ENCODE data around the gene C3orf22. TPM values are rescaled to one million over a fixed set of nuclear protein-coding genes. Genes with fewer than 3 reads are reported as not detected.
"Not testable (repeated sequence)": the region's sequence is repeated elsewhere in the genome, so short reads cannot be mapped to it uniquely, and the experiment has no call there.

The C3orf22 gene
- total RNA-seq, result not detected

GRCh38 chr3:126558336-126559071 lies at the start of gene C3orf22:
Gene C3orf22, minus strand, starts transcription at chr3:126558932. Its CDS starts 5,542 bp downstream, at chr3:126553390.
- Mint-ChIP-seq H3K27me3 (peaks cover 3% of the 10 kb centered on the region), H3K27ac (no peak within 1 kb of the TSS), H3K9me3 (peaks cover 5% of the 10 kb centered on the region), H3K4me3 (no peak within 1 kb of the TSS), H3K36me3 (ENCODE audit: low read depth) (no peaks in the 10 kb centered on the region), H3K4me1 (ENCODE audit: low read depth) (no peaks in the 10 kb centered on the region)
- DNase-seq, result no peak
- TF ChIP-seq, protein P1, sequence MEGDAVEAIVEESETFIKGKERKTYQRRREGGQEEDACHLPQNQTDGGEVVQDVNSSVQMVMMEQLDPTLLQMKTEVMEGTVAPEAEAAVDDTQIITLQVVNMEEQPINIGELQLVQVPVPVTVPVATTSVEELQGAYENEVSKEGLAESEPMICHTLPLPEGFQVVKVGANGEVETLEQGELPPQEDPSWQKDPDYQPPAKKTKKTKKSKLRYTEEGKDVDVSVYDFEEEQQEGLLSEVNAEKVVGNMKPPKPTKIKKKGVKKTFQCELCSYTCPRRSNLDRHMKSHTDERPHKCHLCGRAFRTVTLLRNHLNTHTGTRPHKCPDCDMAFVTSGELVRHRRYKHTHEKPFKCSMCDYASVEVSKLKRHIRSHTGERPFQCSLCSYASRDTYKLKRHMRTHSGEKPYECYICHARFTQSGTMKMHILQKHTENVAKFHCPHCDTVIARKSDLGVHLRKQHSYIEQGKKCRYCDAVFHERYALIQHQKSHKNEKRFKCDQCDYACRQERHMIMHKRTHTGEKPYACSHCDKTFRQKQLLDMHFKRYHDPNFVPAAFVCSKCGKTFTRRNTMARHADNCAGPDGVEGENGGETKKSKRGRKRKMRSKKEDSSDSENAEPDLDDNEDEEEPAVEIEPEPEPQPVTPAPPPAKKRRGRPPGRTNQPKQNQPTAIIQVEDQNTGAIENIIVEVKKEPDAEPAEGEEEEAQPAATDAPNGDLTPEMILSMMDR (IDR thresholded peaks at IDR 0.05), result no peak
- ChIA-PET CTCF (interaction anchor here (0.8 kb wide), 1 partner anchor 36 kb away, joined by 3 read pairs; no protein-coding TSS in a partner anchor), POLR2A (no interaction called here)
- ATAC-seq, result no peak
- intact Hi-C loops (cut with micrococcal nuclease), result no loop called here

GRCh38 chr3:126607214-126607908 lies 48.6 kb upstream of the C3orf22 start:
- ChIA-PET CTCF (interaction anchor here (1.3 kb wide), 1 partner anchor 85 kb away, joined by 5 read pairs; no protein-coding TSS in a partner anchor), POLR2A (no interaction called here)
- no peak overlapping the region for H3K27ac Mint-ChIP-seq
- peaks cover 24% of the 10 kb centered on the region for H3K36me3 Mint-ChIP-seq (ENCODE audit: low read depth)
- TF ChIP-seq, protein P1 (IDR thresholded peaks at IDR 0.05), result no peak
- ATAC-seq (peak; percentile 95), DNase-seq (peak; percentile 46)
- H3K27me3 Mint-ChIP-seq, result no peaks in the 10 kb centered on the region
- H3K4me1 Mint-ChIP-seq (ENCODE audit: low read depth), result peaks cover 6% of the 10 kb centered on the region
- no peak overlapping the region for H3K4me3 Mint-ChIP-seq
- intact Hi-C loops (cut with micrococcal nuclease), result no loop called here
- H3K9me3 Mint-ChIP-seq, result peaks cover 1% of the 10 kb centered on the region

DNA sequence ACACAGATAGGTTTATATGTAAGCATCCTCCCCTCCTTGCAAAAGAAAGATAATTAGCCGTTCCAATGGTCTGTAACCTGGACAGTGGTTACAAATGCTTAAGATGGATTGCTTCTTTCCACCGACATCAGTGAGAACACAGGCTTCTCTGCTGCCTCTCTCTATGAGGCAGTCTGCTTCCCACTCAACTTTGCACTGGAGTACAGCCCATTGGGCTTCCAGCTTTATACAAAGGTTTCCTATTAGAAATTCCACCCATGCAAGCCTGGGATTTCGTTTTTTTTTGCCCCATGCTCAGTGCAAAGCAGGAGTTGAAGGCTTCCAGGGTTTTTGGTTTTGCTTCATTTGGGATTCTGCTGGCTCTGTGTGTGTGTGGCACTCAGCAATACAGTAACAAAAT lies 47.3 kb upstream of the C3orf22 start:
- Mint-ChIP-seq H3K4me3 (no peak overlapping the region), H3K27ac (no peak overlapping the region), H3K9me3 (peaks cover 1% of the 10 kb centered on the region), H3K27me3 (no peaks in the 10 kb centered on the region), H3K4me1 (ENCODE audit: low read depth) (peaks cover 4% of the 10 kb centered on the region), H3K36me3 (ENCODE audit: low read depth) (peaks cover 24% of the 10 kb centered on the region)
- DNase-seq (no peak), ATAC-seq (no peak)
- intact Hi-C loops (cut with micrococcal nuclease), result no loop called here
- CTCF ChIA-PET, result no interaction called here
- TF ChIP-seq, protein P1 (IDR thresholded peaks at IDR 0.05), result no peak
- POLR2A ChIA-PET, result no interaction called here

- POLR2A ChIA-PET, result no interaction called here
- H3K9me3 Mint-ChIP-seq, result peaks cover 1% of the 10 kb centered on the region
- H3K36me3 Mint-ChIP-seq (ENCODE audit: low read depth), result peaks cover 18% of the 10 kb centered on the region
- no peak overlapping the region for H3K27ac Mint-ChIP-seq
- ATAC-seq, result no peak
- no peak for DNase-seq
- TF ChIP-seq, protein P1 (IDR thresholded peaks at IDR 0.05), result no peak
- H3K27me3 Mint-ChIP-seq, result no peaks in the 10 kb centered on the region
- H3K4me1 Mint-ChIP-seq (ENCODE audit: low read depth), result peaks cover 4% of the 10 kb centered on the region
- no peak overlapping the region for H3K4me3 Mint-ChIP-seq
- CTCF ChIA-PET, result interaction anchor here (0.9 kb wide), 1 partner anchor 9 kb away, joined by 5 read pairs; no protein-coding TSS in a partner anchor
- intact Hi-C loops (cut with micrococcal nuclease), result no loop called here
Measured at GRCh38 chr3:126604691-126605090, 46.0 kb upstream of the C3orf22 start.

- H3K4me3 Mint-ChIP-seq, result no peak overlapping the region
- TF ChIP-seq, protein P1 (IDR thresholded peaks at IDR 0.05), result no peak
- peaks cover 3% of the 10 kb centered on the region for H3K36me3 Mint-ChIP-seq (ENCODE audit: low read depth)
- H3K4me1 Mint-ChIP-seq (ENCODE audit: low read depth), result no peaks in the 10 kb centered on the region
- intact Hi-C loops (cut with micrococcal nuclease), result no loop called here
- no peak for ATAC-seq
- DNase-seq, result no peak
- H3K9me3 Mint-ChIP-seq, result peaks cover 5% of the 10 kb centered on the region
- POLR2A ChIA-PET, result no interaction called here
- no peaks in the 10 kb centered on the region for H3K27me3 Mint-ChIP-seq
- CTCF ChIA-PET, result no interaction called here
- H3K27ac Mint-ChIP-seq, result no peak overlapping the region
Measured at GRCh38 chr3:126599101-126599500, 40.4 kb upstream of the C3orf22 start.

- POLR2A ChIA-PET; CTCF ChIA-PET; intact Hi-C loops (cut with micrococcal nuclease); H3K27ac Mint-ChIP-seq; H3K27me3 Mint-ChIP-seq; ATAC-seq; H3K36me3 Mint-ChIP-seq (ENCODE audit: low read depth); DNase-seq; H3K4me1 Mint-ChIP-seq (ENCODE audit: low read depth); H3K4me3 Mint-ChIP-seq: not testable (repeated sequence)
- peaks cover 13% of the 10 kb centered on the region for H3K9me3 Mint-ChIP-seq
Measured at GRCh38 chr3:126595479-126595878, 36.7 kb upstream of the C3orf22 start.

DNA sequence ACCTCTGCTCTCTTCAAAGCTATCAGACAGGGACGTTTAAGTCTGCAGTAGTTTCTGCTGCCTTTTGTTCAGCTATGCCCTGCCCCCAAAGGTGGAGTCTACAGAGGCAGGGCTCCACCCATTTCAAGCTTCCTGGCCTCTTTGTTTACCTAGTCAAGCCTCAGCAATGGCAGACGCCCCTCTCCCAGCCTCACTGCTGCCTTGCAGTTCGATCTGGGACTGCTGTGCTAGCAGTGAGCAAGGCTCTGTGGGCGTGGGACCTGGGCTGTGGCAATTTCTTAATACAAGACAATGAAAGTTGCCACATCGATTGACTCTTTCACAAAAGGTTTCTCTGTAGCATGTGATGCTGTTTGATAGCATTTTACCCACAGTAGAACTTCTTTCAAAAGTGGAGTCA lies 32.8 kb upstream of the C3orf22 start:
- intact Hi-C loops (cut with micrococcal nuclease); H3K27me3 Mint-ChIP-seq; CTCF ChIA-PET; H3K4me1 Mint-ChIP-seq (ENCODE audit: low read depth); H3K36me3 Mint-ChIP-seq (ENCODE audit: low read depth); H3K27ac Mint-ChIP-seq; POLR2A ChIA-PET; DNase-seq; H3K4me3 Mint-ChIP-seq; ATAC-seq: not testable (repeated sequence)
- peaks cover 19% of the 10 kb centered on the region for H3K9me3 Mint-ChIP-seq
